ENCODE results near the gene MORN3. TPM values are rescaled to one million over a fixed set of nuclear protein-coding genes. Genes with fewer than 3 reads are reported as not detected.

The MORN3 gene
- total RNA-seq, 4 donors from 2014 or later = 0.40 to 2.3 (median 1.1) TPM

GRCh38 chr12:121713793-121714192 is 44.3 kb upstream of the MORN3 start:
- no peak for TF ChIP-seq POLR2A (IDR thresholded peaks at IDR 0.05)
- no peak for TF ChIP-seq CTCF (IDR thresholded peaks at IDR 0.05)
- Histone ChIP-seq H3K4me1 (peaks cover 11 to 14% of the 10 kb centered on the region in 2 donors), H3K27me3 (no peaks in the 10 kb centered on the region), H3K9me3 (no peaks in the 10 kb centered on the region), H3K27ac (no peak overlapping the region), H3K4me3 (replicated peaks in 1 of 3) (no peak overlapping the region), H3K36me3 (no peaks in the 10 kb centered on the region)
- no peak for DNase-seq
- intact Hi-C loops (cut with DNase I) = no loop called here
- WGBS, 2 donors = 65% methylated on average over 6 of the region's 6 CpGs

- intact Hi-C loops (cut with DNase I) = no loop called here
- Histone ChIP-seq H3K9me3 (no peaks in the 10 kb centered on the region), H3K4me3 (replicated peaks in 1 of 3) (peak overlapping the region; percentile 47 to 85 (median 81)), H3K36me3 (no peaks in the 10 kb centered on the region), H3K27ac (peak overlapping the region in 2 of 3 donors; percentile 35 to 41), H3K4me1 (peaks cover 11 to 14% of the 10 kb centered on the region in 2 donors), H3K27me3 (no peaks in the 10 kb centered on the region)
- 11 to 23% methylated on average over 2 to 9 of the region's 14 CpGs for WGBS, 2 donors
- no peak for TF ChIP-seq CTCF (IDR thresholded peaks at IDR 0.05)
- peak in 1 of 2 donors; percentile 22 for DNase-seq
Observed at GRCh38 chr12:121713257-121713777, 43.9 kb upstream of the MORN3 start.

GRCh38 chr12:121712461-121713256 is 43.2 kb upstream of the MORN3 start, which contains the start of gene TMEM120B:
Gene TMEM120B (plus strand): TSS chr12:121712752. CDS start chr12:121712896, 144 bp downstream.
- H3K4me3 ChIP-seq (replicated peaks in 1 of 3) = peak within 1 kb of the TSS; percentile 81 to 85 (median 82)
- no peak for TF ChIP-seq CTCF (IDR thresholded peaks at IDR 0.05)
- TF ChIP-seq POLR2A (IDR thresholded peaks at IDR 0.05) = peak; percentile 79 to 96
- H3K9me3 ChIP-seq = no peaks in the 10 kb centered on the region
- H3K27me3 ChIP-seq = no peaks in the 10 kb centered on the region
- H3K27ac ChIP-seq = peak within 1 kb of the TSS; percentile 81 to 91 (median 82)
- H3K4me1 ChIP-seq = peaks cover 11 to 14% of the 10 kb centered on the region in 2 donors
- intact Hi-C loops (cut with DNase I) = no loop called here
- H3K36me3 ChIP-seq = no peaks in the 10 kb centered on the region
- peak; percentile 74 to 81 for DNase-seq
- WGBS, 2 donors = 0 to 1% methylated on average over 1 to 16 of the region's 74 CpGs

GRCh38 chr12:121712190-121712460 is 42.7 kb upstream of the MORN3 start:
- TF ChIP-seq CTCF (IDR thresholded peaks at IDR 0.05) (no peak), POLR2A (IDR thresholded peaks at IDR 0.05) (no peak)
- Histone ChIP-seq H3K27me3 (no peaks in the 10 kb centered on the region), H3K9me3 (no peaks in the 10 kb centered on the region), H3K36me3 (no peaks in the 10 kb centered on the region), H3K4me1 (peaks cover 11 to 14% of the 10 kb centered on the region in 2 donors), H3K4me3 (replicated peaks in 1 of 3) (peak overlapping the region; percentile 67 to 82 (median 81)), H3K27ac (peak overlapping the region; percentile 81 to 91 (median 82))
- DNase-seq = peak; percentile 43 to 50
- WGBS, 2 donors = 0 to 1% methylated on average over 9 to 16 of the region's 16 CpGs
- intact Hi-C loops (cut with DNase I) = no loop called here
